Lower leg skin (tissue), 3 donors: ENCODE data around the gene TDRD3.

ENCODE experiments used
- POLR2A ChIP-seq, 2 donors: fragments of 450-650 bp; IDR thresholded peaks; one replicate each; pipeline ENCODE4 v1.6.1; 2016 to 2017; ENCODE audit warnings: antibody characterized with exemption in 2 of 2, mild to moderate bottlenecking in 1 of 2, moderate library complexity in 1 of 2
- TF ChIP-seq, protein P1 (sequence below), 3 donors: fragments of 450-650 bp; IDR thresholded peaks; one replicate each; pipeline ENCODE4 v1.5.1; 2016; ENCODE audit warnings: antibody characterized with exemption in 3 of 3, mild to moderate bottlenecking in 3 of 3, moderate library complexity in 2 of 3

DNA sequence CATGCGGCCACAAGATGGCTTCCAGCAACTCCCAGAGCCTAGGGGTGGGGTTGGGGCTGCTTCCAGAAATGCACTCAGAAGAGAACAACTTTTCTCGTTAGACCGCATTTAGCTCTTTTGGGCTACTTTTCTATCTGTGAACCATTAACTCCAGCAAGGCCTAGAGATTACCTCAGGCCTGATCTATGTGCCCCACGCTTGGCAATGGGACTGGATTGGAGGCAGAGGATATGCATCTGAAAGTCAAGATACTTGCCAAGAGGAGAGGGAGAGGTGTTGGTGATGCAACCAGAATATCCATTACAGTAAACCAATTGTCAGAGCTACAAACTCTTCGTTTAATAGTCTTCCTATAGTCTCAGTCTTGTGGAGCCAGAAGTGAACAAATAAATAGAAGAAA is 177.7 kb downstream of the TDRD3 start:
- TF ChIP-seq POLR2A (IDR thresholded peaks at IDR 0.05), result no peak
- TF ChIP-seq, protein P1, sequence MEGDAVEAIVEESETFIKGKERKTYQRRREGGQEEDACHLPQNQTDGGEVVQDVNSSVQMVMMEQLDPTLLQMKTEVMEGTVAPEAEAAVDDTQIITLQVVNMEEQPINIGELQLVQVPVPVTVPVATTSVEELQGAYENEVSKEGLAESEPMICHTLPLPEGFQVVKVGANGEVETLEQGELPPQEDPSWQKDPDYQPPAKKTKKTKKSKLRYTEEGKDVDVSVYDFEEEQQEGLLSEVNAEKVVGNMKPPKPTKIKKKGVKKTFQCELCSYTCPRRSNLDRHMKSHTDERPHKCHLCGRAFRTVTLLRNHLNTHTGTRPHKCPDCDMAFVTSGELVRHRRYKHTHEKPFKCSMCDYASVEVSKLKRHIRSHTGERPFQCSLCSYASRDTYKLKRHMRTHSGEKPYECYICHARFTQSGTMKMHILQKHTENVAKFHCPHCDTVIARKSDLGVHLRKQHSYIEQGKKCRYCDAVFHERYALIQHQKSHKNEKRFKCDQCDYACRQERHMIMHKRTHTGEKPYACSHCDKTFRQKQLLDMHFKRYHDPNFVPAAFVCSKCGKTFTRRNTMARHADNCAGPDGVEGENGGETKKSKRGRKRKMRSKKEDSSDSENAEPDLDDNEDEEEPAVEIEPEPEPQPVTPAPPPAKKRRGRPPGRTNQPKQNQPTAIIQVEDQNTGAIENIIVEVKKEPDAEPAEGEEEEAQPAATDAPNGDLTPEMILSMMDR (IDR thresholded peaks at IDR 0.05), result no peak
